Stimulated activated CD4-positive, alpha-beta T cell treated with anti-CD3 and anti-CD28 coated beads, Interleukin-4, amount 100 ng/mL, for 24 hours (primary cell): Measurements from ENCODE around the gene ANKRD10.
"Not testable (repeated sequence)": the region's sequence is repeated elsewhere in the genome, so short reads cannot be mapped to it uniquely, and the experiment has no call there.

ENCODE experiments used
- DNase-seq: peaks from one replicate; pipeline ENCODE4 v3.0.0-alpha.2; 2020

The ANKRD10 gene

DNA sequence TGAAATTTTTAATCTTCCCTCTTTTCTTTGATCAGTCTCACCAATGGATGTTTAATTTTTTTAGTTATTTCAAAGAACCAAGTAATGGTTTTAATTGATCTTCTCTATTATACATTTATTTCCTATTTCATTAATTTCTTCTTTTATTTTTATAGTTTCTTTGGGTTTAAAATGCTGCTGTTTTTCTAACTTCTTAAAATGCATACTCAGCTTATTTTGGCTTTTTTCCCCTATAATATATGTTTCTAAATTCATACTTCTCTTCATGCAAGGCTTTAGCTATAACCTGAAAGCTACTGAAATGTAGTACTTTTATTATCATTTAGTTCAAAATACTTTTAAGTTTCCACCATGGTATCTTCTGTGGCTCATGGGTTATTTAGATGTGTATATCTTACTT is 53.9 kb downstream of the ANKRD10 start:
- DNase-seq, result no peak

DNA sequence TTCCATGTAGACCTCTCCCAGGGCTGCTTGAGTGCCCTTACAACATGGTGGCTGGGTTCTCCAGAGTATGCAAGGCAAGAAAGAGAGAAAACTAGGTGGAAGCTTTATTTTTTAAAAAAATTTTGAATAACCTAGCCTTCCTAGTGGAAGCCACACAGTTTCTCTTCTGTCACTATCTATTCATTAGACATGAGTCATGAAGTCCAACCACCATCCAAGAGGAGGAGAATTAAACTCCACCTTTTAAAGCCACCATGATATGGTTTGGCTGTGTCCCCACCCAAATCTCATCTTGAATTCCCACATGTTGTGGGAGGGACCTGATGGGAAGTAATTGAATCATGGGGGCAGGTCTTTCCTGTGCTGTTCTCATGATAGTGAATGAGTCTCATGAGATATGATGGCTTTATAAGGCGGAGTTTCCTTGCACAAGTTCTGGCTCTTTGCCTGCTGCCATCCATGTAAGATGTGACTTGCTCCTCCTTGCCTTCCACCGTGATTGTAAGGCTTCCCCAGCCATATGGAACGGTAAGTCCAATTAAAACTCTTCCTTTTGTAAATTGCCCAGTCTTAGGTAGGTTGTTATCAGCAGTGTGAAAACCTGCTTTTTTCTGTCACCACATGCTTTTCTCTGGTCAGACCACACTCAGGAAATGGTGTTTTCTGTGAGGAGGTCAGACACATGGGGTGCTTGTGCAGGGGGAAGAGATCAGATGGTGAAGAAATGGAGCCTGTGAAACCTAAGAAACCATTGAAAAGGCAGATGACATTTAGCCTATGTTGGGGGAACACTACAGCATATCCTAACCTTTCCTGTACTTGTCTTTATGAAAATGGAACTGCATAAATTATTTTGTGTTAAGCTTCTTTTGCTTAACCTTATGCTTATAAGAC is 57.7 kb downstream of the ANKRD10 start:
- no peak for DNase-seq

DNA sequence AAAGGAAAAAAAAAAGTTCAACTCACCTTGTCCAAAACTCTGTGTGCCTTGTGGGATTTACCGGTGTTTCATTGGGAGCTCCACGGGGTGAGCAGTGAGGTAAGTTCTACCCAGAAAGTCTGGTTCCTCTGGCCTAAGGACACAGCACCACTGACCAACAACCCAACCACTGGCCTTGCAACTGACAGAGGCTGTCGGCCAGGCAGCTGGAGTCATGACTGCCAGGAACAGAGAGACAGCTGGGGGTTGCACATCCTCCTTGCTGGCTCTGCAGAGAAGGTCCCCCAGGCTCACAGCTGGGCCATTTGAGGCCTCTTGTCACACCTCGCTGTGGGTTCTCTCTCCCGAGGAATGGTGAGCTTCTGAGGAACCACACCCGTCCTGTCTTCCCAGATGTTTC is 59.5 kb downstream of the ANKRD10 start:
- DNase-seq, result no peak

DNA sequence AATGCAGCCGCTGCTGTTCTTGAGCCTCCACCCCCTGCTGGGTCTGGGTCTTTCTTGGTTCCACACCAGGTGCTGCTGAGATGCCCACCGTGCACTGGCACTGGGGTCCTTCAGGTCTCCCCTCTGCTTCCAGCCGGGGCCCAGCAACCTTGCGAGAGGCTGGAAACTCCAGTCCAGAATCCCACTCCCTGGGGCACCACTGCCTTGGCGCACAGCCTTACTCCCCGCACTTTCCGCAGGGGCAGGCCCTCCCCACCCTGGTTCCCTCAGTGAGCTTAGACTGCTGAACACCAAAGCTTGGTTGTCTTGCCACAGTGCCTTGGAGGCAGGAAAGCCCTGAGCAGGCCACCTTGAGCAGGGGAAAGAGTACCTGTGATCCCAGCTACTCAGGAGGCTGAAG is 60.0 kb downstream of the ANKRD10 start:
- no peak for DNase-seq

GRCh38 chr13:110853235-110853721 is 61.6 kb downstream of the ANKRD10 start:
- DNase-seq, result no peak

GRCh38 chr13:110850840-110851239 is 64.0 kb downstream of the ANKRD10 start:
- no peak for DNase-seq

DNA sequence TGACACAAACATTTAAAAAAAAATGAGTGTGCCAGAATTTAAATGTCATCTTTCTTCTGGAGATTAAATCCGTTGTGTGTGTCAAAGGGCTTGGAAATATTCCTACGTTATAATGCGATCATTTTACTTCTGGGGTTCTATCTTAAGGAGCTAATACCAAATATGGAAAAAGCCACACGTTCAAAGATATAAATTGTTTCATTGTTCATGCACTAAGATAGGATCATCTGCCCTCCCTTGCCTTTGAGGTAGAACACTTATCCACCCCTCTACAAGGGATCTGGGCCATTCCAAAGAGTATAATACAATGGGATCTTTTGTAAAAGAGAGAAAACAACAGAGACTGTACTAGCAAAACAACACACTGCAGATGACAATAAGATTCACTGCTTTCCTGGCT is 64.9 kb downstream of the ANKRD10 start:
- no peak for DNase-seq

GRCh38 chr13:110845520-110845919 is 69.3 kb downstream of the ANKRD10 start:
- DNase-seq, result no peak

- DNase-seq, result no peak
Measured at GRCh38 chr13:110841846-110842245, 73.0 kb downstream of the ANKRD10 start.

GRCh38 chr13:110841406-110841805 is 73.5 kb downstream of the ANKRD10 start:
- no peak for DNase-seq

DNA sequence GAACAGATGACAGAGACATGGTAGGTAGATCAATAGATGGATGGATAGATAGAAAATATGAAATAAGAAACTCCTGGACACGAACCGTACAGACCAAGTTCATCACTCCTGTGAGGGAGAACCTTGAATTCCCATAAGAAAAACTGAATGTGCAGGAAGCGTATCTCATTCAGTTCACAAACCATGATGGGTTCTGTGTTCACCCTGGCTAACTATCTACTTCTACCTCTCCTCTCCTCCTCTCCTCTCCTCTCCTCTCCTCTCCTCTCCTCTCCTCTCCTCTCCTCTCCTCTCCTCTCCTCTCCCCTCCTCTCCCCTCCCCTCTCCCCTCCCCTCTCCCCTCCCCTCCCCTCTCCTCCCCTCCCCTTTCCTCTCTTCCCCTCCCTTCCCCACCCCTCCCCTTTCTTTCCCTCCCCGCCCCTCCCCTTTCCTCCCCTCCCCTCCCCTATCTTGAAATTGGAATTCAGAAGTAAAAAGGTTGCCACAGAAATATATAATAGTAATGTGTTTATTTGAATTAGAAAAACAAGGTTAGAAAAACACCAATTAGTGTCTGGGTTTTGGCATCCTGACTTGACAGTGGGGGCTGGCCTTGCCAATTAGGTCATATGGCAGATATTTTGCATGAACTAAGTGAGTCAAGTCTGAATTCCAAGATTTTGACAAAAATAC is 75.9 kb downstream of the ANKRD10 start:
- DNase-seq, result no peak

DNA sequence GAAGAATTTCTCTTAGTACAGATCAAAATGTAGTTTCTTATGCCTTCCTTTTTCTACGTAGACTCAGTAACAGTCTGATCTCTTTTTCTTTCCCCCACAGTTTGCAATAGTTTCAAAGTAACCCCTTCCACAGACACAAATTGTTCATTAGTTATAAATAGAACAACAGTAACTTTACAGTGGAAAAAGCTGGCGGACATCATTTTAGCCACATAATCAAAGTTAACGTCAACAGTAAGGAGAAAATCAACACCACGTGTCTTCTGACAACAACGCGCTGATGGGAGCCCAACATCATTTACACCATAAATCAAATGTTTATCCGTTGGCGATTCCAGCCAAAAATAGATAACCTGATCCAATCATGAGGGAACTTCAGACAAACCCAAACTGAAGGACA is 76.8 kb downstream of the ANKRD10 start:
- DNase-seq, result no peak

GRCh38 chr13:110837397-110838061 is 77.3 kb downstream of the ANKRD10 start:
- DNase-seq, result not testable (repeated sequence)

- DNase-seq, result no peak
Measured at GRCh38 chr13:110836605-110836903, 78.3 kb downstream of the ANKRD10 start.

DNA sequence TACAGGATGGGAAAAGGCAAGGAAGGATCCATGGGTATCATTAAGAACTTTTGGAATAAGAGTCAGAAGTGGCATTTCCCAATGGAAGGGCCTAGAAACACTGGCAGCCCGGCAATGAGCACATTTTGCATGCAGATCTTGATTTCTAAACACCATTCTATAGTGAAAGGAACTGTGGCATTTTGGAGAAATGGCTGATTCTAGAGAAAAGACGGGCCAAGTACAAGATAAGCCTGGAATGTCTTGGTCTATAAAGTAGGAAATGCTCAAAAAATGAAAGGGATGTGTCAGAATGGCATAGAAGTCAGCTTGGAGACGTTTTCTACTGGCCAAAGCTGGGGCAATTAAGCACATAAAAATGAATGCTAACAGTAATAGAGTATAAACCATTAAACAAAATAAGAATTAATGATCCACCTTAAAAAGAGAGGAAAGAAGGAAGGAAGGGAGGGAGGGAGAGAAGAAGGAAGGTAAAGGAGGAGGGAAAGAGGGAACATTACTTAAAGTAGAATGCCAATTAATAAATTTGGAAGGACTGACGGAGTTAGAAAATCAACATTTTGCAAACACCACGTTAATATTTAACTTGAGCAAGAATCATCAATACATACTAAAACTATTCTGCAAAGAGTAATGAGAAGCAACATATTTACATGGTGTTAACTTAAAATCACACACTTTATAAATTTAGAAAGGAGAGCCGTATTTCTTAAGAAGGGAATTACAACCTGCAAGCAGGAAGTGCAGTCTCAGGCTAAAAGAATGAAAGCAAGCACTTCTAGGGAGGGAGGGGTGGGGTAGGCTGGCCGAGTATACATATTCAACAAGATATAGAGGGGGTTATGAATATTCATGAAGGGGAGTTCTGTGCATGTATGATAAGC is 78.9 kb downstream of the ANKRD10 start:
- DNase-seq, result no peak

- no peak for DNase-seq
Measured at GRCh38 chr13:110834572-110834971, 80.3 kb downstream of the ANKRD10 start.

- DNase-seq, result no peak
Measured at GRCh38 chr13:110832531-110832930, 82.3 kb downstream of the ANKRD10 start.

- no peak for DNase-seq
Measured at GRCh38 chr13:110832205-110832479, 82.7 kb downstream of the ANKRD10 start.

- DNase-seq, result no peak
Measured at GRCh38 chr13:110831437-110832204, 83.2 kb downstream of the ANKRD10 start.

- DNase-seq, result no peak
Measured at GRCh38 chr13:110830800-110831371, 84.0 kb downstream of the ANKRD10 start.

DNA sequence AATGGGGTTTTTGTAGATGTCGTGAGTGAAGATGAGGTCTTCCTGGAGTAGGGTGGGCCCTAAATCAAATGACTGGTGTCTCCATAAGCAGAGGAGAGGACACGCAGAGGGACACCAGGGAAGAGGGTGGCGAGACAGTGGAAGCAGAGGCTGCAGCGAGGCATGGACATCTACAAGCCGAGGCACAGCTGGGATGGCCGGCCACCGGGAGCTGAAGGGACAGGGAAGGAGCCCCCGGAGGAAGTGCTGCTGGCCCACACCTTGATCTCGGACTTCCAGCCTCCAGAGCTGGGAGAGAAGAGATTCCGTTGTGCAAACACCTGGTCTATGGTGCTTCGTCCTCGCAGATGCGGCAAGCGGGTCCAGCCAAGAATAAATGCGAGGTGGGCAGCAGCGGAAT is 84.5 kb downstream of the ANKRD10 start:
- no peak for DNase-seq

DNA sequence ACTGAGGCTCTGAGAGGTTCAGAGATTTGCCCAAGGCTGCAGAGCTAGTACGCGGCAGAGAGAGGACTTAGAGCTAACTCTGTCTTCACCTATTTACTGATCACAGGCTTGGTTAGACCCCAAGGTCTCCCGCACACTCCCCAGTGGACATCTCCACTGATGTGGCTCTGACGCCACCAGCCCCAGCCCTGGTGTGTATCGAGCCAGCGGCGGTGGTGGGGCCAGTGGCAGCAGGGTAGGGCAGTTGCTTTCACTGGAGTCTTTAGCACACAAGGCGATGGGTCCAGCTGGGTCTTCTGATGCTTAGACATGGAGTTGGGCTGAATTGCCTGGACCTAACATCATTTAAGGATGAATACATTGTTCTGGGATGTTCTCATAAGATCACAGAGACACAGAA is 85.4 kb downstream of the ANKRD10 start:
- no peak for DNase-seq
